Neural progenitor cell (in vitro differentiated cells): Measurements from ENCODE around the gene MAGI1.

ENCODE experiments used
- EZH2 ChIP-seq: fragments of 200-600 bp; sonication (generic); IDR thresholded peaks from 2 replicates; pipeline ENCODE4 v1.6.1; 2017; ENCODE audit warnings: antibody characterized with exemption, mild to moderate bottlenecking, moderate library complexity
- EZH2phosphoT487 ChIP-seq: fragments of 200-600 bp; sonication (generic); IDR thresholded peaks from 2 replicates; pipeline ENCODE4 v1.6.1; 2017; ENCODE audit warnings: antibody characterized with exemption
- TF ChIP-seq, protein P1 (sequence below): fragments of 200-600 bp; sonication (generic); IDR thresholded peaks from 2 replicates; pipeline ENCODE4 v1.5.1; 2017; ENCODE audit warnings: antibody characterized with exemption, mild to moderate bottlenecking

DNA sequence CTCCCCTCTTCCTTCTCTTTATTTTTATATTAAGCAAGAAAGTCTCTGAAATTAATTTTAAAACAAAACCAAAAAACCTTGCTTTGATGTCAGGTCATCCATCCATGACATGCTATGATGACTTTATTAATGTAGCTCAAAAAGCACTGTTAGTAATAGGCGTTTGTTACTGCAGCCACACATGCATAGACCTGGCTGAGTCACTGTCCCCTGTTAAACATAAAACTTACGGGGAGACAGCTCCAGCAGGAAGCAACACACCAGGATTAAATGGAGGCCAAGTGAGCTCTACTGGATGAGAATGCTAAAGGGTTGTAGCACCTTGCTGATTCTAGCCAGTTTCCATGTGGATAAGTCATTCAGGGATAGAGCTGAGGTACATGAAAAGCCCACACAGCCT, 661.1 kb downstream of the MAGI1 start:
- TF ChIP-seq, protein P1, sequence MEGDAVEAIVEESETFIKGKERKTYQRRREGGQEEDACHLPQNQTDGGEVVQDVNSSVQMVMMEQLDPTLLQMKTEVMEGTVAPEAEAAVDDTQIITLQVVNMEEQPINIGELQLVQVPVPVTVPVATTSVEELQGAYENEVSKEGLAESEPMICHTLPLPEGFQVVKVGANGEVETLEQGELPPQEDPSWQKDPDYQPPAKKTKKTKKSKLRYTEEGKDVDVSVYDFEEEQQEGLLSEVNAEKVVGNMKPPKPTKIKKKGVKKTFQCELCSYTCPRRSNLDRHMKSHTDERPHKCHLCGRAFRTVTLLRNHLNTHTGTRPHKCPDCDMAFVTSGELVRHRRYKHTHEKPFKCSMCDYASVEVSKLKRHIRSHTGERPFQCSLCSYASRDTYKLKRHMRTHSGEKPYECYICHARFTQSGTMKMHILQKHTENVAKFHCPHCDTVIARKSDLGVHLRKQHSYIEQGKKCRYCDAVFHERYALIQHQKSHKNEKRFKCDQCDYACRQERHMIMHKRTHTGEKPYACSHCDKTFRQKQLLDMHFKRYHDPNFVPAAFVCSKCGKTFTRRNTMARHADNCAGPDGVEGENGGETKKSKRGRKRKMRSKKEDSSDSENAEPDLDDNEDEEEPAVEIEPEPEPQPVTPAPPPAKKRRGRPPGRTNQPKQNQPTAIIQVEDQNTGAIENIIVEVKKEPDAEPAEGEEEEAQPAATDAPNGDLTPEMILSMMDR: no peak
- TF ChIP-seq EZH2phosphoT487 (no peak), EZH2 (no peak)
